ENCODE data around the gene HOXA13. TPM values are rescaled to one million over a fixed set of nuclear protein-coding genes. Genes with fewer than 3 reads are reported as not detected.
A peak's percentile ranks its signal among the peaks of the same experiment; 100 is the strongest.

HOXA13 gene
- total and polyA plus RNA-seq, 4 donors: not detected

GRCh38 chr7:27170426-27171324, 29.2 kb downstream of the HOXA13 start:
- peaks cover 0 to 15% (median 0%) of the 10 kb centered on the region in 4 donors for H3K9me3 ChIP-seq (ENCODE audit: control insufficient read depth in 4 of 4, insufficient read depth in 3 of 4, low read length in 3 of 4)
- H3K4me1 ChIP-seq (ENCODE audit: control insufficient read depth in 5 of 5, insufficient read depth in 5 of 5, low read length in 5 of 5): peaks cover 0 to 26% (median 7%) of the 10 kb centered on the region in 5 donors
- peaks cover 21 to 91% (median 80%) of the 10 kb centered on the region in 3 donors for H3K27me3 ChIP-seq (ENCODE audit: control insufficient read depth in 3 of 3, insufficient read depth in 3 of 3, low read length in 2 of 3)
- H3K9ac ChIP-seq (ENCODE audit: insufficient read depth in 1 of 2, low read length in 2 of 2): peak overlapping the region in 1 of 2 donors; percentile 23
- H3K36me3 ChIP-seq (ENCODE audit: control insufficient read depth in 4 of 4, insufficient read depth in 4 of 4, low read length in 4 of 4): no peaks in the 10 kb centered on the region
- ATAC-seq (ENCODE audit: insufficient read depth, low FRiP score) (no peak), DNase-seq (peak in 1 of 3 donors; percentile 64)
- no peak for TF ChIP-seq CTCF (IDR thresholded peaks at IDR 0.05; ENCODE audit: control extremely low read depth, extremely low read depth)
- WGBS, 2 donors: 30 to 32% methylated on average over 11 of the region's 11 CpGs
- no peak overlapping the region for H3K4me3 ChIP-seq
- no peak overlapping the region for H3K27ac ChIP-seq (ENCODE audit: low read depth in 1 of 2, low read length in 1 of 2)

DNA sequence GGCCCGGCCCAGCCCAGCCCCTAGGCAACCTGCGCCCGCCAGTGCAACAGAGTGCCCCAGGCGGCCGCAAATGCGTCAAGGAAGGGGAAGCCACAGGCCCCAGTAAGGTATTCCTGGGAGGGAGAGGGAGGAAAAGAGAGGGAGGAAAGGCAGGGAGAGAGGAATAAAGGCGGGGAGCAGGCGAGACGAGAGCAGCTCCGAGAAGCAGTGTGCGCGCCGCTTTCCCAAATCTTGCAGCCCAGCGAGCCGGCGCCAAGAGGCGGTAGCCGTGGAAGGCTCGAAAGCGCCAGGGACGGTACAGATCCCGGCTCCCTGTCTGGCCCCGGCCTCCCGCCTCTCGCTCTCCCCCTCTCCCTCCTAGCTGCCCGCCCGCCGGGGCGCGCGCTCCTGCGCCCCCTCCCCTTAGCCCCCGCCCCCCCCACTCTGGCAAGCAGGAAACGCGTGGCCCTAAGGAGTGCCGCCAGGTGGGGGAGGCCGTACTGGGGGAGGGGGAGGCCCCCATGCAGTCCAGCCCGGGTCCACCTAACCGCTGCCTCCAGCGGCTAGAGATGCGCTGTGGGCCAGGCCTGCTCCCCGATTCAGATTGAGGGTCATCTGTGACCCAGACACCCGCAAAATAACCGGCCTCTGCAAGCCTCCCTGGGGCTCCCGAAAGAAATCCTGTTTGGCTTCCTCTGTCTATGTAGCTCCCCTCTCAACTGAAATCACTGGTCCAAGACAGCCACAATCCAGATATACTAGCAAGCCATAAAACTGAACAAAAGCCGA, 30.0 kb downstream of the HOXA13 start:
- no peak overlapping the region for H3K4me3 ChIP-seq
- H3K27ac ChIP-seq (ENCODE audit: low read depth in 1 of 2, low read length in 1 of 2): no peak overlapping the region
- H3K9me3 ChIP-seq (ENCODE audit: control insufficient read depth in 4 of 4, insufficient read depth in 3 of 4, low read length in 3 of 4): peaks cover 0 to 15% (median 0%) of the 10 kb centered on the region in 4 donors
- DNase-seq: peak in 1 of 3 donors; percentile 36
- no peak for ATAC-seq (ENCODE audit: insufficient read depth, low FRiP score)
- TF ChIP-seq CTCF (IDR thresholded peaks at IDR 0.05; ENCODE audit: control extremely low read depth, extremely low read depth): no peak
- no peaks in the 10 kb centered on the region for H3K36me3 ChIP-seq (ENCODE audit: control insufficient read depth in 4 of 4, insufficient read depth in 4 of 4, low read length in 4 of 4)
- WGBS, 2 donors: 3 to 7% methylated on average over 23 to 46 of the region's 46 CpGs
- peaks cover 0 to 30% (median 7%) of the 10 kb centered on the region in 5 donors for H3K4me1 ChIP-seq (ENCODE audit: control insufficient read depth in 5 of 5, insufficient read depth in 5 of 5, low read length in 5 of 5)
- H3K9ac ChIP-seq (ENCODE audit: insufficient read depth in 1 of 2, low read length in 2 of 2): peak overlapping the region in 1 of 2 donors; percentile 23
- peaks cover 16 to 91% (median 82%) of the 10 kb centered on the region in 3 donors for H3K27me3 ChIP-seq (ENCODE audit: control insufficient read depth in 3 of 3, insufficient read depth in 3 of 3, low read length in 2 of 3)

- Histone ChIP-seq H3K4me3 (no peak overlapping the region), H3K27ac (ENCODE audit: low read depth in 1 of 2, low read length in 1 of 2) (no peak overlapping the region), H3K4me1 (ENCODE audit: control insufficient read depth in 5 of 5, insufficient read depth in 5 of 5, low read length in 5 of 5) (peaks cover 0 to 30% (median 5%) of the 10 kb centered on the region in 5 donors), H3K27me3 (ENCODE audit: control insufficient read depth in 3 of 3, insufficient read depth in 3 of 3, low read length in 2 of 3) (peaks cover 8 to 97% (median 91%) of the 10 kb centered on the region in 3 donors), H3K36me3 (ENCODE audit: control insufficient read depth in 4 of 4, insufficient read depth in 4 of 4, low read length in 4 of 4) (no peaks in the 10 kb centered on the region), H3K9me3 (ENCODE audit: control insufficient read depth in 4 of 4, insufficient read depth in 3 of 4, low read length in 3 of 4) (peaks cover 0 to 12% (median 0%) of the 10 kb centered on the region in 4 donors), H3K9ac (ENCODE audit: insufficient read depth in 1 of 2, low read length in 2 of 2) (no peak overlapping the region)
- DNase-seq (peak in 1 of 3 donors; percentile 45), ATAC-seq (ENCODE audit: insufficient read depth, low FRiP score) (no peak)
- no peak for TF ChIP-seq CTCF (IDR thresholded peaks at IDR 0.05; ENCODE audit: control extremely low read depth, extremely low read depth)
- 15 to 40% methylated on average over 25 of the region's 25 CpGs for WGBS, 2 donors
Observed at GRCh38 chr7:27168265-27168947, 31.5 kb downstream of the HOXA13 start.

Data from lung (tissue), 12 donors.